HG02759 (cell line): ENCODE results near the gene ASMTL.
"Not testable (repeated sequence)": the region's sequence is repeated elsewhere in the genome, so short reads cannot be mapped to it uniquely, and the experiment has no call there.

Experiments used
- ATAC-seq: cut with Tn5 transposase; IDR thresholded peaks from one replicate; pipeline ENCODE4 v1.9.1; 2021; ENCODE audit warnings: mild to moderate bottlenecking, moderate library complexity; ENCODE audit not compliant: unreplicated experiment

The ASMTL gene

GRCh38 chrX:1455948-1456280 lies 3.2 kb upstream of the ASMTL start:
- ATAC-seq, result no peak

- ATAC-seq, result peak; percentile 36
Measured at GRCh38 chrX:1453951-1454785, 1.5 kb upstream of the ASMTL start.

- peak; percentile 12 for ATAC-seq
Measured at GRCh38 chrX:1453395-1453783, 680 bp upstream of the ASMTL start.

GRCh38 chrX:1451661-1452515 lies 821 bp downstream of the ASMTL start:
- no peak for ATAC-seq

GRCh38 chrX:1451251-1451660 lies 1.5 kb downstream of the ASMTL start:
- no peak for ATAC-seq

- ATAC-seq, result no peak
Measured at GRCh38 chrX:1450361-1451161, 2.1 kb downstream of the ASMTL start.

GRCh38 chrX:1449823-1450149 lies 2.9 kb downstream of the ASMTL start:
- ATAC-seq, result no peak

GRCh38 chrX:1449036-1449822 lies 3.5 kb downstream of the ASMTL start:
- ATAC-seq, result no peak

- ATAC-seq, result not testable (repeated sequence)
Measured at GRCh38 chrX:1448573-1449001, 4.1 kb downstream of the ASMTL start.

- not testable (repeated sequence) for ATAC-seq
Measured at GRCh38 chrX:1447969-1448572, 4.6 kb downstream of the ASMTL start.

GRCh38 chrX:1446984-1447968 lies 5.4 kb downstream of the ASMTL start:
- not testable (repeated sequence) for ATAC-seq

- no peak for ATAC-seq
Measured at GRCh38 chrX:1444561-1445500, 7.9 kb downstream of the ASMTL start.

GRCh38 chrX:1443496-1444075 lies 9.1 kb downstream of the ASMTL start:
- no peak for ATAC-seq

- no peak for ATAC-seq
Measured at GRCh38 chrX:1442724-1443367, 9.9 kb downstream of the ASMTL start.

GRCh38 chrX:1442016-1442665 lies 10.6 kb downstream of the ASMTL start:
- ATAC-seq, result no peak

GRCh38 chrX:1440506-1440905 lies 12.2 kb downstream of the ASMTL start:
- ATAC-seq, result no peak
